AG09309 (cell line): Measurements from ENCODE around the gene DSN1.

Experiments
- DNase-seq: peaks from one replicate; pipeline ENCODE4 v3.0.0-alpha.2; 2010; ENCODE audit warnings: low read depth
- H3K4me3 ChIP-seq: 2 replicates; pipeline ENCODE4 v1.5.1; 2011; ENCODE audit warnings: mild to moderate bottlenecking, low read depth, low read length, moderate library complexity; ENCODE audit not compliant: control insufficient read depth
- CTCF ChIP-seq: IDR thresholded peaks from 2 replicates; pipeline ENCODE4 v1.5.1; 2011; ENCODE audit warnings: mild to moderate bottlenecking, low read depth, low read length, inconsistent platforms; ENCODE audit not compliant: insufficient read depth, control insufficient read depth; ENCODE audit errors: missing control alignments

DSN1 gene

GRCh38 chr20:36791862-36792261, 18.3 kb upstream of the DSN1 start:
- no peak overlapping the region for H3K4me3 ChIP-seq

GRCh38 chr20:36786663-36787062, 13.1 kb upstream of the DSN1 start:
- DNase-seq, result no peak
- TF ChIP-seq CTCF, result no peak
- H3K4me3 ChIP-seq, result no peak overlapping the region

More at GRCh38 chr20:36791862-36792261, 18.3 kb upstream of the DSN1 start:
- no peak for TF ChIP-seq CTCF
- no peak for DNase-seq

GRCh38 chr20:36786246-36786645, 12.7 kb upstream of the DSN1 start:
- no peak overlapping the region for H3K4me3 ChIP-seq
- DNase-seq, result no peak
- TF ChIP-seq CTCF, result no peak

- TF ChIP-seq CTCF, result no peak
- no peak overlapping the region for H3K4me3 ChIP-seq
- DNase-seq, result no peak
Measured at GRCh38 chr20:36785308-36785707, 11.7 kb upstream of the DSN1 start.

- no peak for TF ChIP-seq CTCF
- DNase-seq, result no peak
- no peak overlapping the region for H3K4me3 ChIP-seq
Measured at GRCh38 chr20:36784900-36785299, 11.3 kb upstream of the DSN1 start.

- no peak for DNase-seq
- no peak overlapping the region for H3K4me3 ChIP-seq
- no peak for TF ChIP-seq CTCF
Measured at GRCh38 chr20:36784116-36784515, 10.6 kb upstream of the DSN1 start.

- H3K4me3 ChIP-seq, result no peak overlapping the region
- no peak for TF ChIP-seq CTCF
- DNase-seq, result no peak
Measured at GRCh38 chr20:36779656-36780025, 6.1 kb upstream of the DSN1 start.
